ENCODE data around the gene IGSF22. TPM values are rescaled to one million over a fixed set of nuclear protein-coding genes. Genes with fewer than 3 reads are reported as not detected.
A peak's percentile ranks its signal among the peaks of the same experiment; 100 is the strongest.

Gene IGSF22
- total RNA-seq, 1 experiment from 2014 or later = not detected

- Histone ChIP-seq H4K20me1 (ENCODE audit: insufficient read depth, low read depth, low read length) (no peaks in the 10 kb centered on the region), H3K4me1 (ENCODE audit: low read length) (no peaks in the 10 kb centered on the region), H3K27me3 (ENCODE audit: low read length) (no peaks in the 10 kb centered on the region), H3K4me2 (ENCODE audit: low read depth, low read length, poor library complexity, severe bottlenecking) (no peak overlapping the region), H3K79me2 (ENCODE audit: low read length) (no peaks in the 10 kb centered on the region), H3K9me2 (replicated peaks; ENCODE audit: insufficient read depth, low read length) (no peaks in the 10 kb centered on the region), H3K36me3 (ENCODE audit: insufficient read depth, low read length) (no peaks in the 10 kb centered on the region), H3K27ac (ENCODE audit: low read length) (no peak overlapping the region), H3K9me3 (ENCODE audit: low read length) (no peaks in the 10 kb centered on the region), H2AFZ (ENCODE audit: low read length) (no peak overlapping the region), H3K4me3 (ENCODE audit: low read length) (no peak overlapping the region), H3K9ac (ENCODE audit: low read length) (no peak overlapping the region)
- peak; percentile 59 for DNase-seq
Observed at GRCh38 chr11:18739685-18740084, 13.7 kb upstream of the IGSF22 start.

- no peak for DNase-seq
- H2AFZ ChIP-seq (ENCODE audit: low read length) = no peak overlapping the region
- H3K4me2 ChIP-seq (ENCODE audit: low read depth, low read length, poor library complexity, severe bottlenecking) = no peak overlapping the region
- no peaks in the 10 kb centered on the region for H3K79me2 ChIP-seq (ENCODE audit: low read length)
- no peak overlapping the region for H3K9ac ChIP-seq (ENCODE audit: low read length)
- no peak overlapping the region for H3K4me3 ChIP-seq (ENCODE audit: low read length)
- no peaks in the 10 kb centered on the region for H3K4me1 ChIP-seq (ENCODE audit: low read length)
- no peak overlapping the region for H3K27ac ChIP-seq (ENCODE audit: low read length)
- no peaks in the 10 kb centered on the region for H3K36me3 ChIP-seq (ENCODE audit: insufficient read depth, low read length)
- H3K27me3 ChIP-seq (ENCODE audit: low read length) = no peaks in the 10 kb centered on the region
- no peaks in the 10 kb centered on the region for H3K9me2 ChIP-seq (replicated peaks; ENCODE audit: insufficient read depth, low read length)
- H4K20me1 ChIP-seq (ENCODE audit: insufficient read depth, low read depth, low read length) = no peaks in the 10 kb centered on the region
- H3K9me3 ChIP-seq (ENCODE audit: low read length) = no peaks in the 10 kb centered on the region
Observed at GRCh38 chr11:18737642-18738041, 11.7 kb upstream of the IGSF22 start.

- Histone ChIP-seq H3K27me3 (ENCODE audit: low read length) (no peaks in the 10 kb centered on the region), H4K20me1 (ENCODE audit: insufficient read depth, low read depth, low read length) (no peaks in the 10 kb centered on the region), H3K79me2 (ENCODE audit: low read length) (no peaks in the 10 kb centered on the region), H2AFZ (ENCODE audit: low read length) (no peak overlapping the region), H3K4me1 (ENCODE audit: low read length) (no peaks in the 10 kb centered on the region), H3K36me3 (ENCODE audit: insufficient read depth, low read length) (no peaks in the 10 kb centered on the region), H3K4me3 (ENCODE audit: low read length) (no peak overlapping the region), H3K9me3 (ENCODE audit: low read length) (no peaks in the 10 kb centered on the region), H3K9me2 (replicated peaks; ENCODE audit: insufficient read depth, low read length) (no peaks in the 10 kb centered on the region), H3K27ac (ENCODE audit: low read length) (no peak overlapping the region), H3K9ac (ENCODE audit: low read length) (no peak overlapping the region), H3K4me2 (ENCODE audit: low read depth, low read length, poor library complexity, severe bottlenecking) (no peak overlapping the region)
- no peak for DNase-seq
Observed at GRCh38 chr11:18736590-18737148, 10.7 kb upstream of the IGSF22 start.

- no peak overlapping the region for H3K9ac ChIP-seq (ENCODE audit: low read length)
- H3K4me1 ChIP-seq (ENCODE audit: low read length) = no peaks in the 10 kb centered on the region
- no peaks in the 10 kb centered on the region for H4K20me1 ChIP-seq (ENCODE audit: insufficient read depth, low read depth, low read length)
- no peak overlapping the region for H3K4me2 ChIP-seq (ENCODE audit: low read depth, low read length, poor library complexity, severe bottlenecking)
- H3K4me3 ChIP-seq (ENCODE audit: low read length) = no peak overlapping the region
- H3K27ac ChIP-seq (ENCODE audit: low read length) = no peak overlapping the region
- no peaks in the 10 kb centered on the region for H3K79me2 ChIP-seq (ENCODE audit: low read length)
- H3K9me2 ChIP-seq (replicated peaks; ENCODE audit: insufficient read depth, low read length) = no peaks in the 10 kb centered on the region
- H3K36me3 ChIP-seq (ENCODE audit: insufficient read depth, low read length) = no peaks in the 10 kb centered on the region
- no peak for DNase-seq
- no peaks in the 10 kb centered on the region for H3K27me3 ChIP-seq (ENCODE audit: low read length)
- no peak overlapping the region for H2AFZ ChIP-seq (ENCODE audit: low read length)
- no peaks in the 10 kb centered on the region for H3K9me3 ChIP-seq (ENCODE audit: low read length)
Observed at GRCh38 chr11:18733202-18733601, 7.2 kb upstream of the IGSF22 start.

GRCh38 chr11:18731949-18732821 lies 6.2 kb upstream of the IGSF22 start:
- H3K9ac ChIP-seq (ENCODE audit: low read length) = no peak overlapping the region
- H3K27me3 ChIP-seq (ENCODE audit: low read length) = no peaks in the 10 kb centered on the region
- H3K4me3 ChIP-seq (ENCODE audit: low read length) = no peak overlapping the region
- no peaks in the 10 kb centered on the region for H3K36me3 ChIP-seq (ENCODE audit: insufficient read depth, low read length)
- peaks cover 3% of the 10 kb centered on the region for H3K4me1 ChIP-seq (ENCODE audit: low read length)
- no peaks in the 10 kb centered on the region for H3K79me2 ChIP-seq (ENCODE audit: low read length)
- no peak overlapping the region for H2AFZ ChIP-seq (ENCODE audit: low read length)
- H3K4me2 ChIP-seq (ENCODE audit: low read depth, low read length, poor library complexity, severe bottlenecking) = no peak overlapping the region
- H4K20me1 ChIP-seq (ENCODE audit: insufficient read depth, low read depth, low read length) = no peaks in the 10 kb centered on the region
- no peaks in the 10 kb centered on the region for H3K9me2 ChIP-seq (replicated peaks; ENCODE audit: insufficient read depth, low read length)
- no peaks in the 10 kb centered on the region for H3K9me3 ChIP-seq (ENCODE audit: low read length)
- H3K27ac ChIP-seq (ENCODE audit: low read length) = no peak overlapping the region
- DNase-seq = peak; percentile 82

GRCh38 chr11:18731441-18731840 lies 5.5 kb upstream of the IGSF22 start:
- H3K4me1 ChIP-seq (ENCODE audit: low read length) = peaks cover 3% of the 10 kb centered on the region
- H3K9ac ChIP-seq (ENCODE audit: low read length) = no peak overlapping the region
- H3K9me2 ChIP-seq (replicated peaks; ENCODE audit: insufficient read depth, low read length) = no peaks in the 10 kb centered on the region
- no peaks in the 10 kb centered on the region for H4K20me1 ChIP-seq (ENCODE audit: insufficient read depth, low read depth, low read length)
- no peaks in the 10 kb centered on the region for H3K36me3 ChIP-seq (ENCODE audit: insufficient read depth, low read length)
- H3K79me2 ChIP-seq (ENCODE audit: low read length) = no peaks in the 10 kb centered on the region
- H3K9me3 ChIP-seq (ENCODE audit: low read length) = no peaks in the 10 kb centered on the region
- H2AFZ ChIP-seq (ENCODE audit: low read length) = no peak overlapping the region
- no peak for DNase-seq
- no peak overlapping the region for H3K4me3 ChIP-seq (ENCODE audit: low read length)
- H3K27me3 ChIP-seq (ENCODE audit: low read length) = no peaks in the 10 kb centered on the region
- H3K4me2 ChIP-seq (ENCODE audit: low read depth, low read length, poor library complexity, severe bottlenecking) = no peak overlapping the region
- no peak overlapping the region for H3K27ac ChIP-seq (ENCODE audit: low read length)

GRCh38 chr11:18730020-18730419 lies 4.0 kb upstream of the IGSF22 start:
- no peak overlapping the region for H3K9ac ChIP-seq (ENCODE audit: low read length)
- no peaks in the 10 kb centered on the region for H3K9me2 ChIP-seq (replicated peaks; ENCODE audit: insufficient read depth, low read length)
- no peaks in the 10 kb centered on the region for H3K9me3 ChIP-seq (ENCODE audit: low read length)
- H2AFZ ChIP-seq (ENCODE audit: low read length) = no peak overlapping the region
- H3K27me3 ChIP-seq (ENCODE audit: low read length) = no peaks in the 10 kb centered on the region
- DNase-seq = no peak
- peaks cover 3% of the 10 kb centered on the region for H3K4me1 ChIP-seq (ENCODE audit: low read length)
- H3K79me2 ChIP-seq (ENCODE audit: low read length) = no peaks in the 10 kb centered on the region
- H3K4me2 ChIP-seq (ENCODE audit: low read depth, low read length, poor library complexity, severe bottlenecking) = no peak overlapping the region
- no peaks in the 10 kb centered on the region for H3K36me3 ChIP-seq (ENCODE audit: insufficient read depth, low read length)
- H3K4me3 ChIP-seq (ENCODE audit: low read length) = no peak overlapping the region
- no peak overlapping the region for H3K27ac ChIP-seq (ENCODE audit: low read length)
- no peaks in the 10 kb centered on the region for H4K20me1 ChIP-seq (ENCODE audit: insufficient read depth, low read depth, low read length)

GRCh38 chr11:18729426-18729825 lies 3.4 kb upstream of the IGSF22 start:
- Histone ChIP-seq H3K9me3 (ENCODE audit: low read length) (no peaks in the 10 kb centered on the region), H3K27me3 (ENCODE audit: low read length) (no peaks in the 10 kb centered on the region), H3K9me2 (replicated peaks; ENCODE audit: insufficient read depth, low read length) (no peaks in the 10 kb centered on the region), H3K4me2 (ENCODE audit: low read depth, low read length, poor library complexity, severe bottlenecking) (no peak overlapping the region), H3K79me2 (ENCODE audit: low read length) (no peaks in the 10 kb centered on the region), H3K27ac (ENCODE audit: low read length) (no peak overlapping the region), H3K4me1 (ENCODE audit: low read length) (peaks cover 3% of the 10 kb centered on the region), H3K9ac (ENCODE audit: low read length) (no peak overlapping the region), H3K36me3 (ENCODE audit: insufficient read depth, low read length) (no peaks in the 10 kb centered on the region), H4K20me1 (ENCODE audit: insufficient read depth, low read depth, low read length) (no peaks in the 10 kb centered on the region), H3K4me3 (ENCODE audit: low read length) (no peak overlapping the region), H2AFZ (ENCODE audit: low read length) (no peak overlapping the region)
- DNase-seq = no peak
